Measurements from ENCODE around the gene PLA2G4E. TPM values are rescaled to one million over a fixed set of nuclear protein-coding genes. Genes with fewer than 3 reads are reported as not detected.

Gene PLA2G4E
- total RNA-seq, 3 donors from 2014 or later (not counting 1 experiment from before 2014, with no cell fraction given): not detected

DNA sequence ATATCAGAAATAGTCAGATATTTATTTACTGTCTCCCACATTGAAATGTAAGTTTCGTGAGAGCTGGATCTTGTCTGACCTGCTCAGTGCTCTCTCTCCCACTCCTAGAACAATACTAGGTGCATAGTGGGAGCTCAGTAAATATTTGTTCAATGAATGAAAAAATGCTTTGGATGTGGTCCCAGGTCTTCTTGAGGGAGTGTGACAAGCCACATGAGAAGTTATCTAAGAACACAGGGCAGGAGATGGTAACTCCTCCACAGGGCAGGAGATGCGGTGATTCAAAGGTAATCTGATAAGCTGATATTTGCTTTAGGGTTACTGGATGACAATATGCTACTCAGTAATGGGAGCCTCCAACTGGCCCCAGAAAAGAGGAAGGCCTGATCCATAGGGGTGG, 25.8 kb upstream of the PLA2G4E start:
- no peaks in the 10 kb centered on the region for H3K36me3 Mint-ChIP-seq
- 92% methylated on average over 2 of the region's 2 CpGs for WGBS (ENCODE audit: insufficient coverage)
- ATAC-seq: no peak
- Histone ChIP-seq H3K27ac (ENCODE audit: low read length) (no peak overlapping the region), H3K4me3 (ENCODE audit: low read length) (no peak overlapping the region), H3K27me3 (ENCODE audit: control insufficient read depth, insufficient read depth, low read length) (no peaks in the 10 kb centered on the region), H3K36me3 (ENCODE audit: control insufficient read depth, insufficient read depth, low read length) (no peaks in the 10 kb centered on the region), H3K9me3 (ENCODE audit: control insufficient read depth, insufficient read depth, low read length) (no peaks in the 10 kb centered on the region), H3K4me1 (ENCODE audit: control insufficient read depth, insufficient read depth, low read length) (no peaks in the 10 kb centered on the region)
- no peak overlapping the region for H3K4me3 Mint-ChIP-seq
- H3K4me1 Mint-ChIP-seq: no peaks in the 10 kb centered on the region
- H3K27me3 Mint-ChIP-seq (ENCODE audit: low read depth in 2 of 2): peaks cover 2 to 7% of the 10 kb centered on the region in 2 donors
- H3K9me3 Mint-ChIP-seq: no peaks in the 10 kb centered on the region
- TF ChIP-seq, protein P1, sequence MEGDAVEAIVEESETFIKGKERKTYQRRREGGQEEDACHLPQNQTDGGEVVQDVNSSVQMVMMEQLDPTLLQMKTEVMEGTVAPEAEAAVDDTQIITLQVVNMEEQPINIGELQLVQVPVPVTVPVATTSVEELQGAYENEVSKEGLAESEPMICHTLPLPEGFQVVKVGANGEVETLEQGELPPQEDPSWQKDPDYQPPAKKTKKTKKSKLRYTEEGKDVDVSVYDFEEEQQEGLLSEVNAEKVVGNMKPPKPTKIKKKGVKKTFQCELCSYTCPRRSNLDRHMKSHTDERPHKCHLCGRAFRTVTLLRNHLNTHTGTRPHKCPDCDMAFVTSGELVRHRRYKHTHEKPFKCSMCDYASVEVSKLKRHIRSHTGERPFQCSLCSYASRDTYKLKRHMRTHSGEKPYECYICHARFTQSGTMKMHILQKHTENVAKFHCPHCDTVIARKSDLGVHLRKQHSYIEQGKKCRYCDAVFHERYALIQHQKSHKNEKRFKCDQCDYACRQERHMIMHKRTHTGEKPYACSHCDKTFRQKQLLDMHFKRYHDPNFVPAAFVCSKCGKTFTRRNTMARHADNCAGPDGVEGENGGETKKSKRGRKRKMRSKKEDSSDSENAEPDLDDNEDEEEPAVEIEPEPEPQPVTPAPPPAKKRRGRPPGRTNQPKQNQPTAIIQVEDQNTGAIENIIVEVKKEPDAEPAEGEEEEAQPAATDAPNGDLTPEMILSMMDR (IDR thresholded peaks at IDR 0.05): no peak
- intact Hi-C loops (cut with micrococcal nuclease): no loop called here
- DNase-seq: no peak
- H3K27ac Mint-ChIP-seq: no peak overlapping the region

DNA sequence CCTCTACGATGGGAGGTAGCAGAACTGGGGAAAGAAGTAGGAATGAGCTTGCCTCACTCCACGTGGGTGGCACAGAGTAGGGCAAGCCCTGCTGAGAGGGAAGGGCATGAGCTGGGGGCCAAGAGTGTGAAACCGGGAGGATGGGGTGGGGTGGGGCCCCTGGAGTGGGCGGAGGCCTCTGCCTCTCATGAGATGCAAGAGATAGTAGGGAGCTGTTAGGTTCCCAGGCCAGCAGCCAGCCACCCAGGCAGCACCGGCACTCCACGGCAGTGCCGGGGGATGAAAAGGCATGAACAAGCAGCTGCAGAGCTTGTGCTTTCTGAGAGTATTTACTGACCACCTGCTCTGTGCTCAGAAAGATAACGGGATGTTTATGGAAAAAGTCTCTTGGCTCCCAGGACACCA, 24.4 kb upstream of the PLA2G4E start:
- Mint-ChIP-seq H3K4me1 (no peaks in the 10 kb centered on the region), H3K27ac (no peak overlapping the region), H3K9me3 (no peaks in the 10 kb centered on the region), H3K4me3 (no peak overlapping the region), H3K36me3 (no peaks in the 10 kb centered on the region), H3K27me3 (ENCODE audit: low read depth in 2 of 2) (peaks cover 8 to 9% of the 10 kb centered on the region in 2 donors)
- H3K4me3 ChIP-seq (ENCODE audit: low read length): no peak overlapping the region
- H3K27me3 ChIP-seq (ENCODE audit: control insufficient read depth, insufficient read depth, low read length): no peaks in the 10 kb centered on the region
- ATAC-seq: no peak
- TF ChIP-seq, protein P1 (IDR thresholded peaks at IDR 0.05): no peak
- no peak overlapping the region for H3K27ac ChIP-seq (ENCODE audit: low read length)
- no peaks in the 10 kb centered on the region for H3K36me3 ChIP-seq (ENCODE audit: control insufficient read depth, insufficient read depth, low read length)
- no peaks in the 10 kb centered on the region for H3K4me1 ChIP-seq (ENCODE audit: control insufficient read depth, insufficient read depth, low read length)
- WGBS (ENCODE audit: insufficient coverage): 82% methylated on average over 8 of the region's 8 CpGs
- DNase-seq: no peak
- intact Hi-C loops (cut with micrococcal nuclease): no loop called here
- H3K9me3 ChIP-seq (ENCODE audit: control insufficient read depth, insufficient read depth, low read length): no peaks in the 10 kb centered on the region

DNA sequence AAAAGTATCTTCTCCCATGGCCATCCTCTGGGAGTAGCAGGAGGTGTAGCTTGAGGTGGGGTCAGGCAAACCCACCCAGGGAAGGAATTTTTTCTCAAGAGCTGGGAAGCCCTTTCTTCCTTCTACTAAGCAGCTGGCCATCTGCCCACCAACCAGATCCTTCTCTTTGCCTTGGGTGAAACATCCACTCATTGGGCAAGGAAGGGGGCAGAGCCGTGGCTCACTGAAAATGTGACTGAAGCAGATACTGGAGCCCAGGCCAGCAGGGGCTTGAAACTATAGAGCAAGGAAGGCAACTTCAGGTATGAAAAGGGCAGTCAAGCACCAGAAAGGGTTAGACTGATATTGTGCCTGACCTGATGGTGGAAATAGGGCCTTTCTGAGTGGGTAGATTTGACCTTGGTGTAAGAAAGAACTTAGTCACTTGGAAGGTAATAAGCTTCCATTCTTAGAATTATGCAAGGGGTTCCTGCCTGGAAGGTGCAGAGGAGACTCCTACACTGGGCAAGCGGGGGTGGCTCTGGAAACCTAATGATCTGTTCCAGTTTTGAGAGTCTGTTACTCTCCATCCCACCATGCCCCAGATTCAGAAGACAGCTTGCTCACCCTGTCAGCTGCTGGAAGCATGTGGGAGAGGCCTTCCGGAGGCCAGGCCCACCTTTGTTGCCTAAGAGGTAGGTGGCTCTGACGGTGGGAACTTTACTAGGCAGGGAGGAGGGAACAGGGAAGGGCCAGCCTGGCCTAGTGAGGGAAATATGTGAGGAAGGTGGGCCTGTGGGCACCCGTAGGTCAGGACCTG, 22.0 kb upstream of the PLA2G4E start:
- Mint-ChIP-seq H3K27me3 (ENCODE audit: low read depth in 2 of 2) (peaks cover 8 to 9% of the 10 kb centered on the region in 2 donors), H3K4me3 (no peak overlapping the region)
- WGBS (ENCODE audit: insufficient coverage): 94% methylated on average over 5 of the region's 5 CpGs

More for the DNA sequence above, 22.0 kb upstream of the PLA2G4E start:
- H3K4me3 ChIP-seq (ENCODE audit: low read length): no peak overlapping the region
- no peaks in the 10 kb centered on the region for H3K36me3 Mint-ChIP-seq
- H3K4me1 Mint-ChIP-seq: no peaks in the 10 kb centered on the region
- no peaks in the 10 kb centered on the region for H3K27me3 ChIP-seq (ENCODE audit: control insufficient read depth, insufficient read depth, low read length)
- no peak for DNase-seq
- intact Hi-C loops (cut with micrococcal nuclease): no loop called here
- no peaks in the 10 kb centered on the region for H3K36me3 ChIP-seq (ENCODE audit: control insufficient read depth, insufficient read depth, low read length)
- H3K27ac Mint-ChIP-seq: no peak overlapping the region
- ATAC-seq: no peak
- no peak overlapping the region for H3K27ac ChIP-seq (ENCODE audit: low read length)
- H3K4me1 ChIP-seq (ENCODE audit: control insufficient read depth, insufficient read depth, low read length): no peaks in the 10 kb centered on the region
- TF ChIP-seq, protein P1 (IDR thresholded peaks at IDR 0.05): no peak
- H3K9me3 ChIP-seq (ENCODE audit: control insufficient read depth, insufficient read depth, low read length): no peaks in the 10 kb centered on the region
- no peaks in the 10 kb centered on the region for H3K9me3 Mint-ChIP-seq

All from natural killer cell (primary cell).